Measurements from ENCODE around the gene BTF3. TPM values are rescaled to one million over a fixed set of nuclear protein-coding genes. Genes with fewer than 3 reads are reported as not detected.

BTF3 gene
- 100 to 1,000 TPM; 137 to 217 TPM for total RNA-seq

DNA sequence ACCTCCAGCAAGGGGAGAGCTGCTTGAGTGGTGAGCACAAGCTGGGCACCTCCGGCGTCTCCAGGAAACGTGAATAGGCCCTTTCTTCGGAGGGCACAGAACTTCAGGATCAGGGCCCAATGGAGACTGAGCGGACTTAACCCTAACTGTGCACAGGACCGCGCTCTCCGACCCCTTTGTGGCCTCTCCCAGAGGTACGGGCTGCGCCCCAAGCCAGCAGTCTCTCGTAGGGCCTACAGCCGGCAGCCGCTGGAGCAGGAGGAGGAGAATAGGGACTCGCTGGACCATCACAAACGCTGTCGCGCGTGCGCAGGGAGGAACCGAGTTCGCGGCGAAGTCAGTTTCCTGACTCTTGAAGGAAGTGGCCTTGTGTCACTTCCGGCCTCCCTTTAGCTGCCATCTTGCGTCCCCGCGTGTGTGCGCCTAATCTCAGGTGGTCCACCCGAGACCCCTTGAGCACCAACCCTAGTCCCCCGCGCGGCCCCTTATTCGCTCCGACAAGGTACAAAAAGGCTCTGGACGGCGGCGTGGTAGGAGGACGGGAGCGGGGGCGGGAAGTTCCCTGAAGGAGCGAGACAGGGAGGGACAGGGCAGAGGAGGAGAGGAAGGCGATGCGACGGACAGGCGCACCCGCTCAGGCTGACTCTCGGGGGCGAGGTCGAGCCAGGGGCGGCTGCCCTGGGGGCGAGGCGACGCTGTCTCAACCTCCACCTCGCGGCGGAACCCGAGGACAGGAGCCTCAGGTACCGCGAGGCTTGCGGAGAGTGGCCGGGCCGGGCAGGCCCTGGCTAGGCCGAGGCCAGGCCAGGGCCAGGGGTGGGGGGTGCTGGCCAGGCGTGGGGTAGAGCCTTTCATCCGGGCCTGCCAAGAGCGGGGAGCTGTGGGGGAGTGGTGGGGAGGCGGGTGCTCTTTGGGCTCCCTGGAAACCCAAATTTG lies at the start of gene BTF3:
TSS of gene BTF3 (plus strand) at position 386 of the 936 bp plus-strand sequence. CDS start at position 612, 226 bp downstream.

DNA sequence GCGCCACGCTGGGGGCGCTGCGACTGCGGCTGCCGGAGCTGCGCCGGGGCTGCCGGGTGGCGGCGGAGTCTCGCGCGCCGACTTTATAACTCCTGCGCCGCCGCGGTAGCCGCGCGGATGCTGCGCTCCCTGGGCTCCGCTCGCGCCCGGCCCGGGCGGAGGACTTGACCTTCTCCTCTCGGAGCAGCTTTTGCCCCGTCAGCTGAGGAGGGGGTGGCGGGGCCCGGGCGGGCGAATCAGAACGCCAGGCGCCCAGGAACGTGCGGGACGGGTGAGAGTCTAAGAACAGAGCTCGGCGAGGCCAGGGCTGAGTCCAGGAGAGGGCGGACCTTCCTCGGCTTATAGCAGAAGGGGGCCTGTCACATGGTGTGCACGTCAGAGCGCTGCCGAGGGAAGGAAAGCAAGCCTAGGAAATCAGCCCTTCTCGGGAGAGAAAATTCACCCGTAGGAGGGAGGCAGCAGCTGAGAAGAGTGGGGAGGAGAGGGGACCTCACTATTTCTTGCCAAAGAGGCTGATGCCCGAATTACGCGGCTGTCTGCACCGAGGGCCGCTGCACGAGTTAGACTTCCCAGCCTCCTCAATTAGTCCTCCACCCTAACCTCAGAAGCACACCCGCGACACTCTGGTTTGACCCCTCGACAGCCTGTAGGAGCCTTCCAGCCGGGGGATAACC lies 49.6 kb upstream of the BTF3 start, which contains the start of gene FOXD1:
TSS of gene FOXD1 (minus strand) at position 315 of the 674 bp plus-strand sequence. CDS start 415 bp downstream, outside the sequence.

Other genes starting within 250 kb of the BTF3 start
- not detected for gene FOXD1, start 49.7 kb upstream of the BTF3 start, total RNA-seq
- 10 to 100 TPM; 15.3 to 17.6 TPM for gene ANKRA2, start 67.2 kb downstream of the BTF3 start, total RNA-seq
- gene UTP15, start 67.3 kb downstream of the BTF3 start, total RNA-seq = 10 to 100 TPM; 31.0 to 51.6 TPM
- 1 to 10 TPM; 3.3 to 4.5 TPM for gene ARHGEF28, start 127.8 kb downstream of the BTF3 start, total RNA-seq